K562 (cell line): ENCODE measurements around the gene GPX6.

Source experiments
- E2F6 ChIP-seq, 2 experiments: IDR thresholded peaks; 2 replicates each; pipeline ENCODE4 v1.6.1; 2011; ENCODE audit warnings: borderline replicate concordance in 1 of 2, control low read depth in 1 of 2, low read depth in 1 of 2, low read length in 1 of 2, mild to moderate bottlenecking in 1 of 2, mixed read lengths in 1 of 2, moderate library complexity in 1 of 2; ENCODE audit not compliant: insufficient read depth in 1 of 2, insufficient read length in 1 of 2, poor library complexity in 1 of 2, severe bottlenecking in 1 of 2; ENCODE audit errors: extremely low read depth in 1 of 2
- GATAD2B ChIP-seq: fragments of 450-650 bp; IDR thresholded peaks from 2 replicates; pipeline ENCODE4 v1.6.1; 2017; ENCODE audit warnings: mild to moderate bottlenecking, borderline replicate concordance
- MYBL2 ChIP-seq, 2 experiments: fragments of 450-650 bp in 1 of 2; sonication (generic) in 1 of 2; formaldehyde crosslinking in 1 of 2; IDR thresholded peaks; 2 replicates each; pipeline versions ENCODE4 v1.6.1 to v1.8.1; 2017 to 2022; ENCODE audit warnings: borderline replicate concordance in 1 of 2, inconsistent platforms in 1 of 2, low read depth in 1 of 2, mild to moderate bottlenecking in 1 of 2, missing genetic modification reagents in 1 of 2, moderate library complexity in 1 of 2
- MYC ChIP-seq, 2 experiments: fragments of 250-450 bp in 1 of 2; sonication (Bioruptor Pico) in 1 of 2; IDR thresholded peaks; 2 replicates each; pipeline versions ENCODE4 v1.5.1 to v1.6.1; 2012 to 2021; ENCODE audit warnings: low read depth in 2 of 2, borderline replicate concordance in 1 of 2, improper control_type of control experiment in 1 of 2, low read length in 1 of 2, mild to moderate bottlenecking in 1 of 2, moderate library complexity in 1 of 2
- RNF219 ChIP-seq: fragments of 250-450 bp; sonication (Bioruptor Pico); IDR thresholded peaks from 2 replicates; pipeline ENCODE4 v1.5.0; 2022; ENCODE audit warnings: mild to moderate bottlenecking
- SNRNP70 ChIP-seq: fragments of 200-400 bp; formaldehyde crosslinking; optimal IDR thresholded peaks from 2 replicates; pipeline ENCODE3; 2017; ENCODE audit warnings: low read depth, low read length
- ZFP36 ChIP-seq: fragments of 150-350 bp; IDR thresholded peaks from 2 replicates; pipeline ENCODE4 v1.6.1; 2018; ENCODE audit warnings: low read length, low read depth; ENCODE audit not compliant: partially characterized antibody

- TF ChIP-seq MYBL2 (IDR thresholded peaks at IDR 0.05; ENCODE audit: low read depth) (no peak), MYBL2 (CRISPR knock-in tag; IDR thresholded peaks at IDR 0.05; ENCODE audit: borderline replicate concordance) (no peak), SNRNP70 (no peak), RNF219 (CRISPR knock-in tag) (no peak), E2F6 (IDR thresholded peaks at IDR 0.05; ENCODE audit: borderline replicate concordance in 1 of 2, extremely low read depth in 1 of 2, insufficient read depth in 1 of 2, insufficient read length in 1 of 2, low read depth in 1 of 2, low read length in 1 of 2, poor library complexity in 1 of 2, severe bottlenecking in 1 of 2) (no peak), ZFP36 (no peak), GATAD2B (no peak), MYC (IDR thresholded peaks at IDR 0.05; ENCODE audit: low read depth, low read length) (no peak), MYC (CRISPR knock-in tag; IDR thresholded peaks at IDR 0.05; ENCODE audit: borderline replicate concordance, low read depth) (no peak)
Measured at GRCh38 chr6:28462401-28462800, 53.2 kb downstream of the GPX6 start.
